Vagina (tissue), 2 donors: ENCODE measurements around the gene EPSTI1.

ENCODE experiments used
- POLR2A ChIP-seq, 2 donors: fragments of 450-650 bp; IDR thresholded peaks; one replicate each; pipeline ENCODE4 v1.6.1; 2017; ENCODE audit warnings: antibody characterized with exemption in 2 of 2, mild to moderate bottlenecking in 2 of 2, moderate library complexity in 2 of 2
- POLR2AphosphoS5 ChIP-seq, 2 donors: sonication (generic); formaldehyde crosslinking; IDR thresholded peaks; one replicate each; pipeline ENCODE4 v1.9.0; 2017; ENCODE audit warnings: antibody characterized with exemption in 2 of 2, mild to moderate bottlenecking in 2 of 2, low read depth in 1 of 2; ENCODE audit not compliant: insufficient read depth in 1 of 2
- TF ChIP-seq, protein P1 (sequence below), 3 experiments: fragments of 450-650 bp in 2 of 3; fragments of 200-600 bp in 1 of 3; sonication (generic) in 1 of 3; IDR thresholded peaks; one replicate each; pipeline ENCODE4 v1.5.1; 2017 to 2019; ENCODE audit warnings: antibody characterized with exemption in 3 of 3, mild to moderate bottlenecking in 2 of 3, moderate library complexity in 2 of 3

GRCh38 chr13:42986176-42986574 is 5.9 kb downstream of the EPSTI1 start:
- TF ChIP-seq, protein P1, sequence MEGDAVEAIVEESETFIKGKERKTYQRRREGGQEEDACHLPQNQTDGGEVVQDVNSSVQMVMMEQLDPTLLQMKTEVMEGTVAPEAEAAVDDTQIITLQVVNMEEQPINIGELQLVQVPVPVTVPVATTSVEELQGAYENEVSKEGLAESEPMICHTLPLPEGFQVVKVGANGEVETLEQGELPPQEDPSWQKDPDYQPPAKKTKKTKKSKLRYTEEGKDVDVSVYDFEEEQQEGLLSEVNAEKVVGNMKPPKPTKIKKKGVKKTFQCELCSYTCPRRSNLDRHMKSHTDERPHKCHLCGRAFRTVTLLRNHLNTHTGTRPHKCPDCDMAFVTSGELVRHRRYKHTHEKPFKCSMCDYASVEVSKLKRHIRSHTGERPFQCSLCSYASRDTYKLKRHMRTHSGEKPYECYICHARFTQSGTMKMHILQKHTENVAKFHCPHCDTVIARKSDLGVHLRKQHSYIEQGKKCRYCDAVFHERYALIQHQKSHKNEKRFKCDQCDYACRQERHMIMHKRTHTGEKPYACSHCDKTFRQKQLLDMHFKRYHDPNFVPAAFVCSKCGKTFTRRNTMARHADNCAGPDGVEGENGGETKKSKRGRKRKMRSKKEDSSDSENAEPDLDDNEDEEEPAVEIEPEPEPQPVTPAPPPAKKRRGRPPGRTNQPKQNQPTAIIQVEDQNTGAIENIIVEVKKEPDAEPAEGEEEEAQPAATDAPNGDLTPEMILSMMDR (IDR thresholded peaks at IDR 0.05), result no peak
- no peak for TF ChIP-seq POLR2A (IDR thresholded peaks at IDR 0.05)
- no peak for TF ChIP-seq POLR2AphosphoS5 (IDR thresholded peaks at IDR 0.05; ENCODE audit: insufficient read depth in 1 of 2, low read depth in 1 of 2)
